AG04449 (cell line): ENCODE data around the gene ARHGEF12.
A peak's percentile ranks its signal among the peaks of the same experiment; 100 is the strongest.

Source experiments
- CTCF ChIA-PET: fragments of 350-600 bp; formaldehyde crosslinking; extraction: SDS; loops from one replicate; lab custom pipeline; 2021; ENCODE audit warnings: antibody characterized with exemption; lab: Yijun Ruan, JAX
- POLR2A ChIA-PET: fragments of 400-600, 350-600 bp; formaldehyde crosslinking; extraction: SDS; loops from one replicate; lab custom pipeline; 2020; ENCODE audit warnings: antibody characterized with exemption, inconsistent platforms; lab: Yijun Ruan, JAX
- DNase-seq: peaks from one replicate; pipeline ENCODE4 v3.0.0-alpha.2; 2010; ENCODE audit warnings: low read depth, low spot score
- H3K4me3 ChIP-seq: 2 replicates; pipeline ENCODE4 v1.5.1; 2011; ENCODE audit warnings: low read depth, mild to moderate bottlenecking, control low read depth, low read length
- CTCF ChIP-seq: IDR thresholded peaks from one replicate; pipeline ENCODE4 v1.5.1; 2011; ENCODE audit warnings: mild to moderate bottlenecking, moderate library complexity, low read length, control low read depth, inconsistent platforms; ENCODE audit not compliant: insufficient read depth; ENCODE audit errors: missing control alignments

ARHGEF12 gene

GRCh38 chr11:120465921-120466534 lies 129.8 kb downstream of the ARHGEF12 start:
- DNase-seq: no peak
- ChIA-PET CTCF (interaction anchor here (1.6 to 1.8 kb wide), 2 partner anchors 25 to 131 kb away, joined by 3 to 11 read pairs; no protein-coding TSS in a partner anchor), POLR2A (no interaction called here)
- H3K4me3 ChIP-seq: no peak overlapping the region
- TF ChIP-seq CTCF: no peak

- H3K4me3 ChIP-seq: no peak overlapping the region
- POLR2A ChIA-PET: no interaction called here
- no peak for DNase-seq
- CTCF ChIA-PET: interaction anchor here (1.6 to 1.8 kb wide), 2 partner anchors 26 to 132 kb away, joined by 3 to 11 read pairs; no protein-coding TSS in a partner anchor
- no peak for TF ChIP-seq CTCF
Observed at GRCh38 chr11:120467627-120468026, 131.4 kb downstream of the ARHGEF12 start.

GRCh38 chr11:120471131-120471530 lies 134.9 kb downstream of the ARHGEF12 start:
- ChIA-PET CTCF (interaction anchor here (0.8 to 1.3 kb wide), 3 partner anchors 10 to 137 kb away, joined by 3 to 6 read pairs (median 4); no protein-coding TSS in a partner anchor), POLR2A (interaction anchor here (1.0 kb wide), 1 partner anchor 132 kb away, joined by 5 read pairs; no protein-coding TSS in a partner anchor)
- no peak overlapping the region for H3K4me3 ChIP-seq
- TF ChIP-seq CTCF: no peak
- peak; percentile 83 for DNase-seq

- H3K4me3 ChIP-seq: no peak overlapping the region
- TF ChIP-seq CTCF: no peak
- no peak for DNase-seq
- POLR2A ChIA-PET: no interaction called here
- CTCF ChIA-PET: no interaction called here
Observed at GRCh38 chr11:120471994-120472393, 135.8 kb downstream of the ARHGEF12 start.

GRCh38 chr11:120473503-120473902 lies 137.3 kb downstream of the ARHGEF12 start:
- TF ChIP-seq CTCF: no peak
- no peak overlapping the region for H3K4me3 ChIP-seq
- no peak for DNase-seq
- POLR2A ChIA-PET: no interaction called here
- CTCF ChIA-PET: interaction anchor here (1.2 to 1.4 kb wide), 2 partner anchors 97 to 139 kb away, joined by 3 to 5 read pairs; no protein-coding TSS in a partner anchor

- POLR2A ChIA-PET: no interaction called here
- DNase-seq: no peak
- no peak for TF ChIP-seq CTCF
- H3K4me3 ChIP-seq: no peak overlapping the region
- CTCF ChIA-PET: interaction anchor here (1.4 kb wide), 1 partner anchor 147 kb away, joined by 5 read pairs; no protein-coding TSS in a partner anchor
Observed at GRCh38 chr11:120482149-120482548, 145.9 kb downstream of the ARHGEF12 start.
